Stomach (tissue), 9 donors: ENCODE measurements around the gene ITPKC. TPM values are rescaled to one million over a fixed set of nuclear protein-coding genes. Genes with fewer than 3 reads are reported as not detected.

ENCODE experiments used
- DNase-seq, 2 donors: peaks; one replicate each; pipeline versions ENCODE4 v3.0.0 to v3.0.0-alpha.2; 2013 to 2019
- H3K27ac ChIP-seq, 5 donors: fragments of 200-600 bp in 4 of 5; sonication (generic) in 4 of 5; one replicate each; pipeline ENCODE4 v1.5.1; 2013 to 2019; ENCODE audit warnings: mild to moderate bottlenecking in 1 of 5, moderate library complexity in 1 of 5
- H3K27me3 ChIP-seq, 3 donors: fragments of 200-600 bp; sonication (generic); one replicate each; pipeline ENCODE4 v1.5.1; 2017 to 2019; ENCODE audit warnings: mixed run types in 1 of 3
- H3K36me3 ChIP-seq, 4 donors: fragments of 200-600 bp; sonication (generic); 1 replicate in 3 of 4; 2 replicates in 1 of 4; pipeline ENCODE4 v1.5.1; 2016 to 2019
- H3K4me1 ChIP-seq, 4 donors: fragments of 200-600 bp; sonication (generic); one replicate each; pipeline ENCODE4 v1.5.1; 2016 to 2019
- H3K4me3 ChIP-seq, 4 donors: fragments of 200-600 bp; sonication (generic) in 3 of 4; one replicate each; pipeline ENCODE4 v1.5.1; 2016 to 2019; ENCODE audit warnings: mild to moderate bottlenecking in 1 of 4
- H3K9me3 ChIP-seq, 4 donors: fragments of 200-600 bp; sonication (generic); one replicate each; pipeline ENCODE4 v1.5.1; 2016 to 2019
- EP300 ChIP-seq: sonication (generic); formaldehyde crosslinking; IDR thresholded peaks from one replicate; pipeline ENCODE4 v1.6.1; 2017; ENCODE audit warnings: antibody characterized with exemption
- POLR2A ChIP-seq, 4 donors: fragments of 450-650 bp; IDR thresholded peaks; one replicate each; pipeline ENCODE4 v1.6.1; 2016; ENCODE audit warnings: antibody characterized with exemption in 4 of 4, control low read depth in 2 of 4, mild to moderate bottlenecking in 1 of 4, moderate library complexity in 1 of 4
- POLR2AphosphoS5 ChIP-seq, 3 donors: sonication (generic); formaldehyde crosslinking; IDR thresholded peaks; one replicate each; pipeline ENCODE4 v1.6.1; 2016; ENCODE audit warnings: antibody characterized with exemption in 3 of 3
- WGBS, 5 donors: extraction: QIAGEN DNeasy Blood & Tissue Kit in 3 of 5; methylation state at CpG; one replicate each; pipeline versions ENCODE4 v1.1.5 to v1.1.7; 2013 to 2018; 5-methylcytosine and 5-hydroxymethylcytosine counted together
- intact Hi-C: fragments of 100-400 bp; cut with DNase I; formaldehyde crosslinking; loops from one replicate; pipeline ENCODE4 v1.15.1; 2023; ENCODE audit warnings: low total_unique reads
- polyA plus RNA-seq, 3 donors: library from polyadenylated mRNA; stranded (reverse); fragments of 200-250 nt; gene quantifications; one replicate each; pipeline ENCODE4 v1.2.3, GENCODE V29; 2013
- total RNA-seq, 5 donors: library from RNA; depleted of rRNA; stranded (reverse); fragments of >200 nt; gene quantifications; one replicate each; pipeline versions ENCODE4 v1.1.0 to v1.2.3, GENCODE V29; 2014 to 2016
- TF ChIP-seq, protein P1 (sequence below), 7 experiments: fragments of 450-650 bp in 4 of 7; fragments of 200-600 bp in 3 of 7; sonication (generic) in 3 of 7; IDR thresholded peaks; one replicate each; pipeline ENCODE4 v1.5.1; 2016 to 2019; ENCODE audit warnings: antibody characterized with exemption in 7 of 7, control low read depth in 2 of 7, mild to moderate bottlenecking in 1 of 7
- donor health status: healthy with polysubstance abuse.
- donor health status: Bipolar disorder and iron deficiency.
- donor health status: healthy.

ITPKC gene
- total and polyA plus RNA-seq, 8 donors: 17.8 to 84.0 (median 26.9) TPM

DNA sequence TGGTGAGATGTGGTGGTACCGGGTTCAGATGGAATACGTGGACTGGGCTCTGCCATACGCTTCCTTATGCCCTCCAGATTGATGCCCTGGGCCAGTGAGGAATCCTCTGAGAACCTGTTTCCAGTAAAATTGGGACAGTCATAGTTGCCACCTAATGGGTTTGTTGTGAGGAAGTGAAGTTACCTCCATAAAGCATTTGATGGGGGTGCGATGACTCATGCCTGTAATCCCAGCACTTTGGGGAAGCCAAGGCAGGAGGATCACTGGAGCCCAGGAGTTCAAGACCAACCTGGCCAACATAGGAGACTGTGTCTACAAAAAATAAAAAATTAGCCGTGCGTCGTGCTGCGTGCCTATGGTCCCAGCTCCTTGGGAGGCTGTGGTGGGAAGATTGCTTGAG is 38.9 kb downstream of the ITPKC start:
- 95 to 97% (median 96%) methylated on average over 7 to 8 of the region's 8 CpGs for WGBS, 5 donors
- Histone ChIP-seq H3K36me3 (peaks cover 40 to 58% (median 55%) of the 10 kb centered on the region in 4 donors), H3K4me1 (peaks cover 29 to 58% (median 55%) of the 10 kb centered on the region in 4 donors), H3K27ac (peak overlapping the region in 1 of 5 donors; percentile 26), H3K9me3 (no peaks in the 10 kb centered on the region), H3K27me3 (no peaks in the 10 kb centered on the region), H3K4me3 (peak overlapping the region in 1 of 4 donors; percentile 38)
- DNase-seq: no peak
- intact Hi-C loops: no loop called here
- TF ChIP-seq, protein P1, sequence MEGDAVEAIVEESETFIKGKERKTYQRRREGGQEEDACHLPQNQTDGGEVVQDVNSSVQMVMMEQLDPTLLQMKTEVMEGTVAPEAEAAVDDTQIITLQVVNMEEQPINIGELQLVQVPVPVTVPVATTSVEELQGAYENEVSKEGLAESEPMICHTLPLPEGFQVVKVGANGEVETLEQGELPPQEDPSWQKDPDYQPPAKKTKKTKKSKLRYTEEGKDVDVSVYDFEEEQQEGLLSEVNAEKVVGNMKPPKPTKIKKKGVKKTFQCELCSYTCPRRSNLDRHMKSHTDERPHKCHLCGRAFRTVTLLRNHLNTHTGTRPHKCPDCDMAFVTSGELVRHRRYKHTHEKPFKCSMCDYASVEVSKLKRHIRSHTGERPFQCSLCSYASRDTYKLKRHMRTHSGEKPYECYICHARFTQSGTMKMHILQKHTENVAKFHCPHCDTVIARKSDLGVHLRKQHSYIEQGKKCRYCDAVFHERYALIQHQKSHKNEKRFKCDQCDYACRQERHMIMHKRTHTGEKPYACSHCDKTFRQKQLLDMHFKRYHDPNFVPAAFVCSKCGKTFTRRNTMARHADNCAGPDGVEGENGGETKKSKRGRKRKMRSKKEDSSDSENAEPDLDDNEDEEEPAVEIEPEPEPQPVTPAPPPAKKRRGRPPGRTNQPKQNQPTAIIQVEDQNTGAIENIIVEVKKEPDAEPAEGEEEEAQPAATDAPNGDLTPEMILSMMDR (IDR thresholded peaks at IDR 0.05): no peak
- TF ChIP-seq POLR2A (IDR thresholded peaks at IDR 0.05) (no peak), POLR2AphosphoS5 (IDR thresholded peaks at IDR 0.05) (no peak)

DNA sequence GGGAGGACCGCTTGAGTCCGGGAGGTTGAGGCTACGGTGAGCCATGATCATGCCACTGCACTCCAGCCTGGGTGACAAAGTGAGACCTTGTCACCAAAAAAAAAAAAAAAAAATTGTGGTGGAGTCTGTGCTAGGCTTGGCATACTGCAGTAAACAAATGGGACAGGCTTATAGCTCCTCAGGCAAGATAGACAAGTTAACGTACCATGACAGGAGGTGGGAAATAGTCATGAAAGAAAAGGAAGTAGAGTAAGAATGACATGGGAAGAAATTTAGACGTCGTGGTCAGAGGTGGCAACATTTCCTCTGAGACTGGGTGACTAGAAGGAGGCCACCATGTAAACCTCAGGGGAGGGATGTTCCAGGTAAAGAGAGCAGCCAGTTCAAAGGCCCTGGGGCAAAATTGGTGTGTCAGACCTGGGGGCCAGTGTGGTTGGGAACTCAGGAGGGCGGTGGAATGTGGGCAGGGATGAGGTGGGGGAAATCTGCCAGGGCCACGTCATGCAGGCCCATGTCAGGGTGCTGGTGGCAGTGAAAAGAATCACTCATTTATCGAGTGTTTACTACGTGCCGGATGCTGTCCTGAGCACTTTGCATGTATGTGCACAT is 39.7 kb downstream of the ITPKC start:
- Histone ChIP-seq H3K27ac (peak overlapping the region in 2 of 5 donors; percentile 17 to 26), H3K27me3 (no peaks in the 10 kb centered on the region), H3K4me3 (peak overlapping the region in 1 of 4 donors; percentile 38), H3K9me3 (no peaks in the 10 kb centered on the region), H3K36me3 (peaks cover 47 to 66% (median 64%) of the 10 kb centered on the region in 4 donors), H3K4me1 (peaks cover 29 to 58% (median 53%) of the 10 kb centered on the region in 4 donors)
- TF ChIP-seq EP300: no peak
- TF ChIP-seq, protein P1 (IDR thresholded peaks at IDR 0.05): no peak
- TF ChIP-seq POLR2AphosphoS5 (IDR thresholded peaks at IDR 0.05): no peak
- TF ChIP-seq POLR2A (IDR thresholded peaks at IDR 0.05): no peak
- intact Hi-C loops: no loop called here
- DNase-seq: no peak
- WGBS, 5 donors: 70 to 85% (median 74%) methylated on average over 10 to 11 of the region's 11 CpGs

DNA sequence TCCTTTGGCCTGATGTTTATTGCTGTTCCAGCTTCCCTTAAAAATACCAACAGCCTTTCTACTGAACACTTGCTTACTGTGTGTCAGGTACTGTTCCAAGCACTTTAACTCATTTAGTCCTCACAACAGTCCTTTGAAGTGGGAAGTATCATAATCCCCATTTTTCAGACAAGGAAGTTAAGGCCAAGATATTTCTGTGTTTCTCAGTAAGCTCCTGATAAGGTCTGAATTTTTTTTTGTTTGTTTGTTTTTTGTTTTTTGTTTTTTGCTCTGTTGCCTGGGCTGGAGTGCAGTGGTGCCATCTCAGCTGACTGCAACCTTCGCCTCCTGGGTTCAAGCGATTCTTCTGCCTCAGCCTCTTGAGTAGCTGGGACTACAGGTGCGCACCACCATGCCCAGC is 41.6 kb downstream of the ITPKC start:
- Histone ChIP-seq H3K27me3 (no peaks in the 10 kb centered on the region), H3K9me3 (no peaks in the 10 kb centered on the region), H3K36me3 (peaks cover 66 to 85% (median 82%) of the 10 kb centered on the region in 4 donors), H3K27ac (no peak overlapping the region), H3K4me1 (peaks cover 29 to 40% (median 37%) of the 10 kb centered on the region in 4 donors), H3K4me3 (no peak overlapping the region)
- WGBS, 5 donors: 93 to 100% (median 96%) methylated on average over 3 of the region's 3 CpGs
- no peak for DNase-seq
- TF ChIP-seq EP300: no peak
- TF ChIP-seq, protein P1 (IDR thresholded peaks at IDR 0.05): no peak
- no peak for TF ChIP-seq POLR2A (IDR thresholded peaks at IDR 0.05)
- TF ChIP-seq POLR2AphosphoS5 (IDR thresholded peaks at IDR 0.05): no peak
- intact Hi-C loops: no loop called here

DNA sequence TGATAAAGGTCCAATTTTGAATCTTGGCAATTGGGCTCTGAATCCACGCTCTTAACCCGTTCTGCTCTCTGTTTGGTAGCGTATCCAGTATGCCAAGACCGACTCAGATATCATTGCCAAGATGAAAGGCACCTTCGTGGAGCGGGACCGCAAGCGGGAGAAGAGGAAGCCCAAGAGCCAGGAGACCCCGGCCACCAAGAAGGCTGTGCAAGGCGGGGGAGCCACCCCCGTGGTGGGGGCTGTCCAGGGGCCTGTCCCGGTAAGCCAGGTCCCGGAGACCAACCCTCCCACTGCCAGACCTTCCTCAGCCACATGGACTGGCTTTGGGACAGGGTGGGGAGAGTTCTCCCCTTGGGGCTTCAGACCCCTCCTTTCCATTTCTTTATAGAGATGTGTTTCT is 42.4 kb downstream of the ITPKC start:
- peaks cover 21 to 31% (median 28%) of the 10 kb centered on the region in 4 donors for H3K4me1 ChIP-seq
- no peaks in the 10 kb centered on the region for H3K9me3 ChIP-seq
- no peak overlapping the region for H3K4me3 ChIP-seq
- WGBS, 5 donors: 91 to 94% (median 93%) methylated on average over 11 to 13 of the region's 13 CpGs
- H3K27me3 ChIP-seq: no peaks in the 10 kb centered on the region
- DNase-seq: no peak
- H3K36me3 ChIP-seq: peaks cover 74 to 94% (median 90%) of the 10 kb centered on the region in 4 donors
- TF ChIP-seq POLR2A (IDR thresholded peaks at IDR 0.05): no peak
- no peak for TF ChIP-seq EP300
- TF ChIP-seq POLR2AphosphoS5 (IDR thresholded peaks at IDR 0.05): no peak
- TF ChIP-seq, protein P1 (IDR thresholded peaks at IDR 0.05): no peak
- no peak overlapping the region for H3K27ac ChIP-seq
- intact Hi-C loops: no loop called here
